HepG2 (cell line): ENCODE measurements around the gene COL25A1. TPM values are rescaled to one million over a fixed set of nuclear protein-coding genes. Genes with fewer than 3 reads are reported as not detected.

Source experiments
- ATAC-seq: fragments of 200-7000 bp; cut with Tn5 transposase; 3 replicates; pipeline ENCODE4 v1.9.1; 2020; ENCODE audit warnings: mild to moderate bottlenecking, moderate library complexity
- BruUV-seq: library from RNA; stranded (reverse); fragments of 400-500 nt; replicated peaks from 2 replicates; lab custom pipeline; 2021; lab: Mats Ljungman, UMichigan
- CTCF ChIA-PET: fragments of 300-600 bp; formaldehyde crosslinking; extraction: SDS; loops from one replicate; lab custom pipeline; 2021; ENCODE audit warnings: low total read pairs, inconsistent platforms, low intra/inter-chr PET ratio; lab: Yijun Ruan, JAX
- POLR2A ChIA-PET: fragments of 350-600 bp; sonication (Branson Sonifier 250); formaldehyde crosslinking; loops from one replicate; lab custom pipeline; 2020; ENCODE audit warnings: antibody characterized with exemption, inconsistent platforms; lab: Yijun Ruan, JAX
- DNase-seq: peaks from one replicate; pipeline ENCODE4 v3.0.0-alpha.2; 2015; ENCODE audit warnings: low spot score
- FAIRE-seq: peaks from 3 replicates; lab custom pipeline; 2011; peaks lifted over from hg19 to GRCh38; lab: Jason Lieb, UNC
- H2AFZ ChIP-seq: one replicate; pipeline ENCODE4 v1.6.1; 2011; ENCODE audit warnings: low read length, inconsistent platforms
- H3K27ac ChIP-seq: fragments of 300-600 bp; 3 replicates; pipeline ENCODE4 v1.8.0; 2011; ENCODE audit warnings: mixed run types, mild to moderate bottlenecking, mixed read lengths, low read length, inconsistent platforms; ENCODE audit not compliant: insufficient read depth; ENCODE audit errors: extremely low read length
- H3K27me3 ChIP-seq, 2 experiments: fragments of 200-600 bp in 1 of 2; 2 replicates in 1 of 2; 3 replicates in 1 of 2; pipeline versions ENCODE4 v1.6.0 to v1.8.0; 2011; ENCODE audit warnings: low read length in 2 of 2, mild to moderate bottlenecking in 2 of 2, moderate library complexity in 2 of 2, inconsistent platforms in 1 of 2; ENCODE audit not compliant: insufficient read depth in 2 of 2, control insufficient read depth in 1 of 2
- H3K36me3 ChIP-seq, 2 experiments: fragments of 200-600 bp in 1 of 2; replicated peaks in 1 of 2; 2 replicates in 1 of 2; 3 replicates in 1 of 2; pipeline versions ENCODE4 v1.5.1 to v1.8.0; 2011; ENCODE audit warnings: low read length in 2 of 2, inconsistent platforms in 1 of 2; ENCODE audit not compliant: insufficient read depth in 2 of 2, control insufficient read depth in 1 of 2
- H3K4me1 ChIP-seq: 2 replicates; pipeline ENCODE4 v1.5.1; 2012; ENCODE audit warnings: low read length, inconsistent platforms; ENCODE audit not compliant: insufficient read depth
- H3K4me2 ChIP-seq: 2 replicates; pipeline ENCODE4 v1.6.0; 2011; ENCODE audit warnings: low read depth, low read length, inconsistent platforms
- H3K4me3 ChIP-seq, 3 experiments: fragments of 200-600 bp in 1 of 3; sonication (generic), shearing (Covaris generic) in 1 of 3; replicated peaks in 1 of 3; 2 replicates each; pipeline ENCODE4 v1.5.1; 2011 to 2016; ENCODE audit warnings: low read length in 3 of 3, inconsistent platforms in 2 of 3, low read depth in 2 of 3, mild to moderate bottlenecking in 2 of 3, control low read depth in 1 of 3, mixed read lengths in 1 of 3; ENCODE audit not compliant: insufficient read depth in 1 of 3
- H3K79me2 ChIP-seq: one replicate; pipeline ENCODE4 v1.6.1; 2011; ENCODE audit warnings: low read length, inconsistent platforms; ENCODE audit not compliant: insufficient read depth
- H3K9ac ChIP-seq: 2 replicates; pipeline ENCODE4 v1.6.0; 2011; ENCODE audit warnings: mild to moderate bottlenecking, low read depth, low read length, inconsistent platforms; ENCODE audit not compliant: insufficient read depth
- H3K9me3 ChIP-seq: 2 replicates; pipeline ENCODE4 v1.5.1; 2012; ENCODE audit warnings: mild to moderate bottlenecking, low read length
- H4K20me1 ChIP-seq: 2 replicates; pipeline ENCODE4 v1.6.0; 2011; ENCODE audit warnings: inconsistent platforms, mild to moderate bottlenecking, low read length, moderate library complexity; ENCODE audit not compliant: insufficient read depth
- ATF2 ChIP-seq: sonication (generic); formaldehyde crosslinking; IDR thresholded peaks from 2 replicates; pipeline ENCODE4 v1.4.0; 2020; ENCODE audit warnings: missing genetic modification reagents
- BORCS8-MEF2B ChIP-seq: sonication (generic); formaldehyde crosslinking; IDR thresholded peaks from 2 replicates; pipeline ENCODE4 v1.8.0; 2022; ENCODE audit warnings: mild to moderate bottlenecking, missing genetic modification reagents
- CREB1 ChIP-seq, 2 experiments: fragments of 450-650 bp in 1 of 2; IDR thresholded peaks; 2 replicates each; pipeline ENCODE4 v1.6.1; 2016 to 2017; ENCODE audit warnings: control low read depth in 1 of 2, mild to moderate bottlenecking in 1 of 2, missing compliant biosample characterization in 1 of 2, missing genetic modification characterization in 1 of 2
- CREM ChIP-seq, 2 experiments: sonication (generic) in 1 of 2; formaldehyde crosslinking in 1 of 2; IDR thresholded peaks; 2 replicates each; pipeline versions ENCODE4 v1.4.0 to v1.6.1; 2016 to 2020; ENCODE audit warnings: antibody characterized with exemption in 1 of 2, mild to moderate bottlenecking in 1 of 2, missing genetic modification reagents in 1 of 2
- HMG20B ChIP-seq: conservative IDR thresholded peaks from 2 replicates; pipeline ENCODE4 v1.6.1; 2016; ENCODE audit warnings: missing genetic modification reagents, missing compliant biosample characterization
- MAF1 ChIP-seq: sonication (generic); formaldehyde crosslinking; IDR thresholded peaks from 2 replicates; pipeline ENCODE4 v1.5.0; 2020; ENCODE audit warnings: missing genetic modification reagents, borderline replicate concordance
- MYC ChIP-seq: sonication (generic); formaldehyde crosslinking; IDR thresholded peaks from 2 replicates; pipeline ENCODE4 v1.9.0; 2021; ENCODE audit warnings: missing genetic modification reagents, borderline replicate concordance
- RBFOX2 ChIP-seq: fragments of 200-400 bp; formaldehyde crosslinking; IDR thresholded peaks from 2 replicates; pipeline ENCODE4 v1.6.1; 2017; ENCODE audit warnings: low read depth, mild to moderate bottlenecking, low read length
- RCOR2 ChIP-seq: IDR thresholded peaks from 2 replicates; pipeline ENCODE4 v1.6.1; 2016; ENCODE audit warnings: missing biosample characterization, missing genetic modification reagents
- REL ChIP-seq: sonication (generic); formaldehyde crosslinking; conservative IDR thresholded peaks from 2 replicates; pipeline ENCODE4 v1.8.0; 2022; ENCODE audit warnings: mild to moderate bottlenecking, missing genetic modification reagents, moderate library complexity
- RFXANK ChIP-seq: IDR thresholded peaks from 2 replicates; pipeline ENCODE4 v1.6.1; 2016
- TEF ChIP-seq: sonication (generic); formaldehyde crosslinking; IDR thresholded peaks from 2 replicates; pipeline ENCODE4 v1.5.0; 2020; ENCODE audit warnings: missing genetic modification reagents
- YEATS4 ChIP-seq: sonication (generic); formaldehyde crosslinking; IDR thresholded peaks from 2 replicates; pipeline ENCODE4 v1.4.0; 2020; ENCODE audit warnings: missing genetic modification reagents, borderline replicate concordance
- ZBTB3 ChIP-seq: sonication (generic); formaldehyde crosslinking; IDR thresholded peaks from 2 replicates; pipeline ENCODE4 v1.4.0; 2020; ENCODE audit warnings: low read depth, mild to moderate bottlenecking, moderate library complexity, missing genetic modification reagents, borderline replicate concordance
- ZNF17 ChIP-seq: sonication (generic); formaldehyde crosslinking; IDR thresholded peaks from 2 replicates; pipeline ENCODE4 v1.5.0; 2020; ENCODE audit warnings: mild to moderate bottlenecking, missing genetic modification reagents
- ZNF292 ChIP-seq: sonication (generic); formaldehyde crosslinking; IDR thresholded peaks from 2 replicates; pipeline ENCODE4 v1.8.1; 2022; ENCODE audit warnings: mild to moderate bottlenecking, low read depth, missing genetic modification reagents, borderline replicate concordance
- ZNF710 ChIP-seq: sonication (generic); formaldehyde crosslinking; IDR thresholded peaks from 2 replicates; pipeline ENCODE4 v1.5.0; 2020; ENCODE audit warnings: mild to moderate bottlenecking, missing genetic modification reagents, borderline replicate concordance
- ZNF740 ChIP-seq: sonication (generic); formaldehyde crosslinking; IDR thresholded peaks from 2 replicates; pipeline ENCODE4 v1.4.0; 2020; ENCODE audit warnings: missing genetic modification reagents
- WGBS: methylation state at CpG from one replicate; pipeline ENCODE4 v1.1.6; 2017; ENCODE audit warnings: low lambda C conversion rate; 5-methylcytosine and 5-hydroxymethylcytosine counted together
- in situ Hi-C: cut with HindIII; loops from 2 replicates; pipeline ENCODE4 v1.10.0; 2017; ENCODE audit warnings: low pct_unique_long_range_greater_than_20kb; ENCODE audit not compliant: extremely low pct_ligation_motif_present
- intact Hi-C: fragments of 100-400 bp; cut with micrococcal nuclease; formaldehyde crosslinking; loops from one replicate; pipeline ENCODE4 v1.10.0; 2022; ENCODE audit not compliant: unreplicated experiment
- polyA plus RNA-seq, 8 experiments: library from polyadenylated mRNA; depleted of rRNA in 3 of 8; stranded (reverse) in 7 of 8; unstranded in 1 of 8; fragments of >200 nt; fragmentation: Illumina TruSeq in 4 of 8; extraction: Trizol in 4 of 8; gene quantifications; 2 replicates each; pipeline versions ENCODE4 v1.2.1 to v1.2.3, GENCODE V29; 2011 to 2016; ENCODE audit warnings: low read depth in 4 of 8, missing spikeins in 1 of 8, mixed read lengths in 1 of 8; ENCODE audit not compliant: insufficient read depth in 1 of 8
- total RNA-seq, 5 experiments: library from RNA; depleted of rRNA; stranded (reverse); fragments of >200 nt; fragmentation: Illumina TruSeq; extraction: Trizol; gene quantifications; 2 replicates each; pipeline ENCODE4 v1.2.3, GENCODE V29; 2016; ENCODE audit warnings: low read depth in 1 of 5

COL25A1 gene
- total and polyA plus RNA-seq, 2 of the 13 experiments (the other 11 are each of a cell fraction or from before 2014, with no cell fraction given), result not detected

- TF ChIP-seq ZNF710 (CRISPR knock-in tag) (no peak), YEATS4 (CRISPR knock-in tag) (no peak), CREB1 (IDR thresholded peaks at IDR 0.05) (no peak), CREB1 (CRISPR knock-in tag; IDR thresholded peaks at IDR 0.05) (no peak)
- TF ChIP-seq, all 625 proteins: peak for 0
These were observed 47.6 kb downstream of the COL25A1 start (continued) for GRCh38 chr4:109254845-109255244.

- in situ Hi-C loops, result no loop called here
- no peaks in the 10 kb centered on the region for H3K36me3 ChIP-seq
- DNase-seq (peak; percentile 3), ATAC-seq (no peak), FAIRE-seq (no peak)
- no peak overlapping the region for H3K9ac ChIP-seq
- H3K27ac ChIP-seq, result no peak overlapping the region
- H2AFZ ChIP-seq, result no peak overlapping the region
- 0% methylated on average over 3 of the region's 3 CpGs for WGBS
- H3K4me1 ChIP-seq, result no peaks in the 10 kb centered on the region; the same call in 1 of the 2 replicates
- intact Hi-C loops, result no loop called here
- no peak for TF ChIP-seq ZNF740 (CRISPR knock-in tag)
- no peak for TF ChIP-seq CREM (IDR thresholded peaks at IDR 0.05)
- TF ChIP-seq CREM (CRISPR knock-in tag; IDR thresholded peaks at IDR 0.05), result no peak
- TF ChIP-seq RCOR2 (CRISPR knock-in tag), result no peak
- no peak for TF ChIP-seq ZNF17 (CRISPR knock-in tag)
- no peak for TF ChIP-seq RFXANK (CRISPR knock-in tag)
- TF ChIP-seq ZBTB3 (CRISPR knock-in tag), result no peak
- TF ChIP-seq RBFOX2, result no peak
- no peak for TF ChIP-seq BORCS8-MEF2B (CRISPR knock-in tag)
- TF ChIP-seq MYC (CRISPR knock-in tag), result no peak
- TF ChIP-seq HMG20B, result no peak
- no peak for TF ChIP-seq ATF2
- no peak for TF ChIP-seq MAF1
- no peak for TF ChIP-seq REL (CRISPR knock-in tag)
- no peak for TF ChIP-seq TEF (CRISPR knock-in tag)
- TF ChIP-seq ZNF292, result no peak
- H3K27me3 ChIP-seq, result no peaks in the 10 kb centered on the region
- CTCF ChIA-PET, result no interaction called here
- POLR2A ChIA-PET, result no interaction called here
- no peaks in the 10 kb centered on the region for H4K20me1 ChIP-seq
- no peaks in the 10 kb centered on the region for H3K79me2 ChIP-seq
- no TSS peak for BruUV-seq
- no peak overlapping the region for H3K4me3 ChIP-seq
- no peak overlapping the region for H3K4me2 ChIP-seq
- H3K9me3 ChIP-seq, result no peaks in the 10 kb centered on the region
These were observed 51.1 kb downstream of the COL25A1 start for GRCh38 chr4:109251396-109251795.
